PC-3 (cell line): ENCODE data around the gene BPIFB4.

Experiments used
- EZH2phosphoT487 ChIP-seq: fragments of 300-600 bp; sonication (generic); IDR thresholded peaks from 2 replicates; pipeline ENCODE4 v1.6.1; 2018; ENCODE audit warnings: mild to moderate bottlenecking, antibody characterized with exemption, low read length, borderline replicate concordance
- TF ChIP-seq, protein P1 (sequence below): fragments of 300-600 bp; sonication (generic); conservative IDR thresholded peaks from 2 replicates; pipeline ENCODE4 v1.5.1; 2017; ENCODE audit warnings: antibody characterized with exemption, low read depth, mild to moderate bottlenecking, low read length

GRCh38 chr20:33070111-33071053, 9.1 kb upstream of the BPIFB4 start:
- TF ChIP-seq, protein P1, sequence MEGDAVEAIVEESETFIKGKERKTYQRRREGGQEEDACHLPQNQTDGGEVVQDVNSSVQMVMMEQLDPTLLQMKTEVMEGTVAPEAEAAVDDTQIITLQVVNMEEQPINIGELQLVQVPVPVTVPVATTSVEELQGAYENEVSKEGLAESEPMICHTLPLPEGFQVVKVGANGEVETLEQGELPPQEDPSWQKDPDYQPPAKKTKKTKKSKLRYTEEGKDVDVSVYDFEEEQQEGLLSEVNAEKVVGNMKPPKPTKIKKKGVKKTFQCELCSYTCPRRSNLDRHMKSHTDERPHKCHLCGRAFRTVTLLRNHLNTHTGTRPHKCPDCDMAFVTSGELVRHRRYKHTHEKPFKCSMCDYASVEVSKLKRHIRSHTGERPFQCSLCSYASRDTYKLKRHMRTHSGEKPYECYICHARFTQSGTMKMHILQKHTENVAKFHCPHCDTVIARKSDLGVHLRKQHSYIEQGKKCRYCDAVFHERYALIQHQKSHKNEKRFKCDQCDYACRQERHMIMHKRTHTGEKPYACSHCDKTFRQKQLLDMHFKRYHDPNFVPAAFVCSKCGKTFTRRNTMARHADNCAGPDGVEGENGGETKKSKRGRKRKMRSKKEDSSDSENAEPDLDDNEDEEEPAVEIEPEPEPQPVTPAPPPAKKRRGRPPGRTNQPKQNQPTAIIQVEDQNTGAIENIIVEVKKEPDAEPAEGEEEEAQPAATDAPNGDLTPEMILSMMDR: no peak
- no peak for TF ChIP-seq EZH2phosphoT487
